22Rv1 (cell line): ENCODE data around the gene RNF44.

Experiments used
- CTCF ChIP-seq: fragments of 450-650 bp; IDR thresholded peaks from 2 replicates; pipeline ENCODE4 v1.5.1; 2017; ENCODE audit warnings: mild to moderate bottlenecking
- ZFX ChIP-seq: fragments of 450-650 bp; IDR thresholded peaks from 2 replicates; pipeline ENCODE4 v1.6.1; 2017; ENCODE audit warnings: antibody characterized with exemption, borderline replicate concordance

- TF ChIP-seq CTCF (no peak), ZFX (no peak)
Observed at GRCh38 chr5:176535664-176536131, 1.5 kb downstream of the RNF44 start.
